PFSK-1 (cell line): ENCODE data around the gene COX5B.

Source experiments
- TAF1 ChIP-seq: IDR thresholded peaks from 2 replicates; pipeline ENCODE4 v1.6.1; 2012; ENCODE audit warnings: low read length, control low read depth, borderline replicate concordance; ENCODE audit not compliant: insufficient read depth
- TF ChIP-seq, protein P1 (sequence below), 2 experiments: IDR thresholded peaks; 2 replicates each; pipeline versions ENCODE4 v1.6.1 to v1.8.0; 2011 to 2012; ENCODE audit warnings: low read depth in 2 of 2, low read length in 2 of 2, control low read depth in 1 of 2, inconsistent platforms in 1 of 2, mild to moderate bottlenecking in 1 of 2, moderate library complexity in 1 of 2; ENCODE audit not compliant: insufficient read depth in 1 of 2

DNA sequence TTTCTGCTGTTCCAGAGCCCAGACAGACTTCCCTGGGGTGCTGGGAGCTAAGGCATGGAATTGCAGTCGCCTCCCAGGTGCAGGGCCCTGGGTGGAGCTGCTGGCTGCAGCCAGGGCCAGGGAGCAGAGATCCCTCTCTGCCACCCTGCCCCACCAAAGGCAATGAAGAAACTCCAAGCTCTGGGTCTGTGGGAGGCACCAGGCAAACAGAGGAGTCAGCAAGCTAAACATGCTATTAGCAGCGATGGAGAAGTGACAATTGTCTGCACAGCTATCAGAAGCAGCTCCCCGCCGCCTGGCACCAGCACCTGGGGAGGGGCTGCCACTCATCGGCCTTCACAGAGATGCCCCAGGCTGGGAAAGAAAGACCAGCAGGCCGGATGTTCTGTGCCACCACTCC, 28.0 kb upstream of the COX5B start:
- TF ChIP-seq TAF1: no peak
- TF ChIP-seq, protein P1, sequence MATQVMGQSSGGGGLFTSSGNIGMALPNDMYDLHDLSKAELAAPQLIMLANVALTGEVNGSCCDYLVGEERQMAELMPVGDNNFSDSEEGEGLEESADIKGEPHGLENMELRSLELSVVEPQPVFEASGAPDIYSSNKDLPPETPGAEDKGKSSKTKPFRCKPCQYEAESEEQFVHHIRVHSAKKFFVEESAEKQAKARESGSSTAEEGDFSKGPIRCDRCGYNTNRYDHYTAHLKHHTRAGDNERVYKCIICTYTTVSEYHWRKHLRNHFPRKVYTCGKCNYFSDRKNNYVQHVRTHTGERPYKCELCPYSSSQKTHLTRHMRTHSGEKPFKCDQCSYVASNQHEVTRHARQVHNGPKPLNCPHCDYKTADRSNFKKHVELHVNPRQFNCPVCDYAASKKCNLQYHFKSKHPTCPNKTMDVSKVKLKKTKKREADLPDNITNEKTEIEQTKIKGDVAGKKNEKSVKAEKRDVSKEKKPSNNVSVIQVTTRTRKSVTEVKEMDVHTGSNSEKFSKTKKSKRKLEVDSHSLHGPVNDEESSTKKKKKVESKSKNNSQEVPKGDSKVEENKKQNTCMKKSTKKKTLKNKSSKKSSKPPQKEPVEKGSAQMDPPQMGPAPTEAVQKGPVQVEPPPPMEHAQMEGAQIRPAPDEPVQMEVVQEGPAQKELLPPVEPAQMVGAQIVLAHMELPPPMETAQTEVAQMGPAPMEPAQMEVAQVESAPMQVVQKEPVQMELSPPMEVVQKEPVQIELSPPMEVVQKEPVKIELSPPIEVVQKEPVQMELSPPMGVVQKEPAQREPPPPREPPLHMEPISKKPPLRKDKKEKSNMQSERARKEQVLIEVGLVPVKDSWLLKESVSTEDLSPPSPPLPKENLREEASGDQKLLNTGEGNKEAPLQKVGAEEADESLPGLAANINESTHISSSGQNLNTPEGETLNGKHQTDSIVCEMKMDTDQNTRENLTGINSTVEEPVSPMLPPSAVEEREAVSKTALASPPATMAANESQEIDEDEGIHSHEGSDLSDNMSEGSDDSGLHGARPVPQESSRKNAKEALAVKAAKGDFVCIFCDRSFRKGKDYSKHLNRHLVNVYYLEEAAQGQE (IDR thresholded peaks at IDR 0.05; ENCODE audit: insufficient read depth in 1 of 2, low read depth in 2 of 2, low read length in 2 of 2): no peak
